ENCODE data around the gene WWC2. TPM values are rescaled to one million over a fixed set of nuclear protein-coding genes. Genes with fewer than 3 reads are reported as not detected.
A peak's percentile ranks its signal among the peaks of the same experiment; 100 is the strongest.

The WWC2 gene
- total RNA-seq, 1 experiment from 2014 or later, result 126 TPM

- CTCF ChIA-PET, result no interaction called here
- H3K27me3 Mint-ChIP-seq (ENCODE audit: low read depth), result no peaks in the 10 kb centered on the region
- no peaks in the 10 kb centered on the region for H3K4me1 Mint-ChIP-seq
- H3K36me3 Mint-ChIP-seq, result no peaks in the 10 kb centered on the region
- ATAC-seq (no peak), DNase-seq (ENCODE audit: low spot score) (no peak)
- no peak overlapping the region for H3K4me3 Mint-ChIP-seq
- no peak for TF ChIP-seq ZNF281 (CRISPR knock-in tag; IDR thresholded peaks at IDR 0.05)
- no peak for TF ChIP-seq CREB1 (CRISPR knock-in tag; IDR thresholded peaks at IDR 0.05)
- POLR2A ChIA-PET, result no interaction called here
- no peaks in the 10 kb centered on the region for H3K9me3 Mint-ChIP-seq
- H3K27ac Mint-ChIP-seq, result 0 out of 2 replicates have a peak overlapping the region, but pooled peaks have one; percentile 63
These were observed 246.2 kb downstream of the WWC2 start for GRCh38 chr4:183345261-183345660.

- POLR2A ChIA-PET, result no interaction called here
- DNase-seq (ENCODE audit: low spot score) (no peak), ATAC-seq (no peak)
- H3K36me3 Mint-ChIP-seq, result no peaks in the 10 kb centered on the region
- CTCF ChIA-PET, result no interaction called here
- H3K27ac Mint-ChIP-seq, result no peak overlapping the region
- no peak for TF ChIP-seq GABPB1 (CRISPR knock-in tag; IDR thresholded peaks at IDR 0.05)
- no peak for TF ChIP-seq USF1 (CRISPR knock-in tag; IDR thresholded peaks at IDR 0.05)
- no peak for TF ChIP-seq MXD4 (CRISPR knock-in tag; IDR thresholded peaks at IDR 0.05; ENCODE audit: borderline replicate concordance)
- no peak for TF ChIP-seq ZBTB43 (CRISPR knock-in tag; IDR thresholded peaks at IDR 0.05)
- TF ChIP-seq ZNF138 (CRISPR knock-in tag; conservative IDR thresholded peaks at IDR 0.05), result no peak
- no peak for TF ChIP-seq TCF7 (CRISPR knock-in tag; IDR thresholded peaks at IDR 0.05; ENCODE audit: low read depth)
- TF ChIP-seq SOX15 (CRISPR knock-in tag; IDR thresholded peaks at IDR 0.05), result no peak
- no peak for TF ChIP-seq STAT6 (CRISPR knock-in tag; conservative IDR thresholded peaks at IDR 0.05; ENCODE audit: low read depth)
- TF ChIP-seq GTF2I (CRISPR knock-in tag; conservative IDR thresholded peaks at IDR 0.05), result no peak
- no peak for TF ChIP-seq ELF4 (CRISPR knock-in tag; IDR thresholded peaks at IDR 0.05; ENCODE audit: low read depth)
- TF ChIP-seq ZNF396 (CRISPR knock-in tag; IDR thresholded peaks at IDR 0.05; ENCODE audit: borderline replicate concordance), result no peak
- no peak for TF ChIP-seq MAX (CRISPR knock-in tag; IDR thresholded peaks at IDR 0.05)
- TF ChIP-seq ZNF317 (CRISPR knock-in tag; IDR thresholded peaks at IDR 0.05; ENCODE audit: borderline replicate concordance, low read depth), result no peak
- TF ChIP-seq ERG (CRISPR knock-in tag; IDR thresholded peaks at IDR 0.05), result no peak
- no peak for TF ChIP-seq FOXP4 (CRISPR knock-in tag; IDR thresholded peaks at IDR 0.05)
- no peaks in the 10 kb centered on the region for H3K27me3 Mint-ChIP-seq (ENCODE audit: low read depth)
- no peaks in the 10 kb centered on the region for H3K9me3 Mint-ChIP-seq
- no peaks in the 10 kb centered on the region for H3K4me1 Mint-ChIP-seq
- no peak overlapping the region for H3K4me3 Mint-ChIP-seq
These were observed 248.1 kb downstream of the WWC2 start for GRCh38 chr4:183347146-183347545.
